Stomach (tissue), 9 donors: ENCODE results near the gene HPCA. TPM values are rescaled to one million over a fixed set of nuclear protein-coding genes. Genes with fewer than 3 reads are reported as not detected.

Experiments
- DNase-seq, 2 donors: peaks; one replicate each; pipeline versions ENCODE4 v3.0.0 to v3.0.0-alpha.2; 2013 to 2019
- H3K27ac ChIP-seq, 5 donors: fragments of 200-600 bp in 4 of 5; sonication (generic) in 4 of 5; one replicate each; pipeline ENCODE4 v1.5.1; 2013 to 2019; ENCODE audit warnings: mild to moderate bottlenecking in 1 of 5, moderate library complexity in 1 of 5
- H3K27me3 ChIP-seq, 3 donors: fragments of 200-600 bp; sonication (generic); one replicate each; pipeline ENCODE4 v1.5.1; 2017 to 2019; ENCODE audit warnings: mixed run types in 1 of 3
- H3K36me3 ChIP-seq, 4 donors: fragments of 200-600 bp; sonication (generic); 1 replicate in 3 of 4; 2 replicates in 1 of 4; pipeline ENCODE4 v1.5.1; 2016 to 2019
- H3K4me1 ChIP-seq, 4 donors: fragments of 200-600 bp; sonication (generic); one replicate each; pipeline ENCODE4 v1.5.1; 2016 to 2019
- H3K4me3 ChIP-seq, 4 donors: fragments of 200-600 bp; sonication (generic) in 3 of 4; one replicate each; pipeline ENCODE4 v1.5.1; 2016 to 2019; ENCODE audit warnings: mild to moderate bottlenecking in 1 of 4
- H3K9me3 ChIP-seq, 4 donors: fragments of 200-600 bp; sonication (generic); one replicate each; pipeline ENCODE4 v1.5.1; 2016 to 2019
- CTCF ChIP-seq, 7 experiments: fragments of 450-650 bp in 4 of 7; fragments of 200-600 bp in 3 of 7; sonication (generic) in 3 of 7; IDR thresholded peaks; one replicate each; pipeline ENCODE4 v1.5.1; 2016 to 2019; ENCODE audit warnings: antibody characterized with exemption in 7 of 7, control low read depth in 2 of 7, mild to moderate bottlenecking in 1 of 7
- EP300 ChIP-seq: sonication (generic); formaldehyde crosslinking; IDR thresholded peaks from one replicate; pipeline ENCODE4 v1.6.1; 2017; ENCODE audit warnings: antibody characterized with exemption
- POLR2A ChIP-seq, 4 donors: fragments of 450-650 bp; IDR thresholded peaks; one replicate each; pipeline ENCODE4 v1.6.1; 2016; ENCODE audit warnings: antibody characterized with exemption in 4 of 4, control low read depth in 2 of 4, mild to moderate bottlenecking in 1 of 4, moderate library complexity in 1 of 4
- POLR2AphosphoS5 ChIP-seq, 3 donors: sonication (generic); formaldehyde crosslinking; IDR thresholded peaks; one replicate each; pipeline ENCODE4 v1.6.1; 2016; ENCODE audit warnings: antibody characterized with exemption in 3 of 3
- WGBS, 5 donors: extraction: QIAGEN DNeasy Blood & Tissue Kit in 3 of 5; methylation state at CpG; one replicate each; pipeline versions ENCODE4 v1.1.5 to v1.1.7; 2013 to 2018; 5-methylcytosine and 5-hydroxymethylcytosine counted together
- intact Hi-C: fragments of 100-400 bp; cut with DNase I; formaldehyde crosslinking; loops from one replicate; pipeline ENCODE4 v1.15.1; 2023; ENCODE audit warnings: low total_unique reads
- polyA plus RNA-seq, 3 donors: library from polyadenylated mRNA; stranded (reverse); fragments of 200-250 nt; gene quantifications; one replicate each; pipeline ENCODE4 v1.2.3, GENCODE V29; 2013
- total RNA-seq, 5 donors: library from RNA; depleted of rRNA; stranded (reverse); fragments of >200 nt; gene quantifications; one replicate each; pipeline versions ENCODE4 v1.1.0 to v1.2.3, GENCODE V29; 2014 to 2016
- donor health status: healthy with polysubstance abuse.
- donor health status: Bipolar disorder and iron deficiency.
- donor health status: healthy.

HPCA gene
- total and polyA plus RNA-seq, 8 donors: 0.30 to 4.9 (median 0.75) TPM; not detected in 5

GRCh38 chr1:32888677-32889420, 2.6 kb downstream of the HPCA start:
- 89 to 92% (median 90%) methylated on average over 24 of the region's 24 CpGs for WGBS, 5 donors
- peaks cover 11 to 95% (median 49%) of the 10 kb centered on the region in 3 donors for H3K27me3 ChIP-seq
- no peak overlapping the region for H3K4me3 ChIP-seq
- no peaks in the 10 kb centered on the region for H3K9me3 ChIP-seq
- TF ChIP-seq POLR2AphosphoS5 (IDR thresholded peaks at IDR 0.05) (no peak), CTCF (IDR thresholded peaks at IDR 0.05) (no peak), EP300 (no peak), POLR2A (IDR thresholded peaks at IDR 0.05) (no peak)
- DNase-seq: peak in 1 of 2 donors; percentile 0
- H3K36me3 ChIP-seq: no peaks in the 10 kb centered on the region
- intact Hi-C loops: no loop called here
- H3K27ac ChIP-seq: no peak overlapping the region
- H3K4me1 ChIP-seq: peaks cover 19 to 31% (median 28%) of the 10 kb centered on the region in 4 donors

DNA sequence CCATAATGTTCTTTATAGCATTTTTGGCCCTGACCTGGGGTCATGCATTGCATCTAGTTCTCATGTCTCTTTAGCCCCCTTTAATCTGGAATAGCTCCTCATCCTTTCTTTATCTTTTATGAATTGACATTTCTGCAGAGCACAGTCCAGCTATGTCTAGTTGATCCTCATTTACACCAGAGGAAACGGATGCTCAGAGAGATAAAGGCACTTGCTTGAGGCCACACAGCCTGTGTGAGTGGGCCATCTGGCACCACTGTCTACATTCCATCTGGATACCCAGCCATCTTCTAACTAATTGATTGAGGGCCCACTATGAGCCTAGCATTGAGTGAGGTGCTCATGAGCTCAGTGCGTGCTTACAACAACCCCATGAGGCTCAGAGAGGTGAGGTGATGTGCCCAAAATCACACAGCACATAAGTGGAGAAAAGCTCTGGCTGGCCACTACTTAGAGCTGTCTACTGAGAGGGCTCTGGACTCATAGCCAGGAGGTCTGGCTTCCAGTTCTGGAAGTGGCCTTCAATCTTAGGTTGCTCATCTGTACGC, 3.5 kb downstream of the HPCA start:
- H3K36me3 ChIP-seq: peaks cover 0 to 2% (median under 1%) of the 10 kb centered on the region in 4 donors
- no peaks in the 10 kb centered on the region for H3K9me3 ChIP-seq
- H3K4me1 ChIP-seq: peaks cover 21 to 36% (median 33%) of the 10 kb centered on the region in 4 donors
- peaks cover 11 to 90% (median 45%) of the 10 kb centered on the region in 3 donors for H3K27me3 ChIP-seq
- H3K27ac ChIP-seq: no peak overlapping the region
- DNase-seq: no peak
- no peak for TF ChIP-seq POLR2A (IDR thresholded peaks at IDR 0.05)
- no peak for TF ChIP-seq POLR2AphosphoS5 (IDR thresholded peaks at IDR 0.05)
- no peak for TF ChIP-seq EP300
- TF ChIP-seq CTCF (IDR thresholded peaks at IDR 0.05): no peak
- no peak overlapping the region for H3K4me3 ChIP-seq
- intact Hi-C loops: no loop called here
- 80 to 91% (median 84%) methylated on average over 3 of the region's 3 CpGs for WGBS, 5 donors

DNA sequence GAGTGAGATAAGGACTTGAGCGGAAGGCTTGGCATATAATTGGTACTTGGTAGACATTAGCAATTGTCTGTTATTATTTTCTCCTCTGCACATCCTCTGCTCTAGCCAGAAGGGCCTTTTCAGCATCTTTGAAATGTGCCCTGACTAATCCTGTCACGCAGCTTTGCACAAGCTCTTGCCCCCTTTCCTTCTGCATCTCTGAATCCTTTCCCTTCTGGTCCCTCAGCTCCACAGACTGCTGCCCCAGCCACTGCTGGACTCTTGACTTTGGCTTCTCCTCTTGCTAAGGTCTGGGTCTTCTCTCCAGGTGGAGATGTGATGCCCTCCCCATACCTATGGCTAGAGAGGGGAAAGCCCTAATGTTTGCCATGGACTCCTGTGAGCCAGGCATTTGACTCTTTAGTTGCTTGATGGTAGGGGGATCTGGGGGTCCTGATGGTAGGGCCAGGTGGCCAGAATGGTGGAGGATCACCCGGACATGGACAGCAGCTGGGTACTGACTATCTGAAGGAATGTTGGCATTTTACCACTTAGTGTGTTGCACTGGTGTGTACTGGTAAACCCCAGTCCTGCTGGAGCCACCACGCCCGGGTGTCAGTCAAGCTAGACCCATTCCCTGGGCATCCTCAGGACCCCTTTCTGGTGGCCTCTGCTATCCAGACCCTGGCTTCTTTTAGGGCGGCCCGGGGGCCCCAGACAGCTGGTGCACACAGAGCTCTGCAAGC, 4.4 kb downstream of the HPCA start:
- intact Hi-C loops: no loop called here
- TF ChIP-seq POLR2AphosphoS5 (IDR thresholded peaks at IDR 0.05) (no peak), POLR2A (IDR thresholded peaks at IDR 0.05) (no peak), CTCF (IDR thresholded peaks at IDR 0.05) (no peak), EP300 (no peak)
- no peak overlapping the region for H3K27ac ChIP-seq
- peaks cover 21 to 32% (median 32%) of the 10 kb centered on the region in 4 donors for H3K4me1 ChIP-seq
- WGBS, 5 donors: 73 to 87% (median 83%) methylated on average over 7 of the region's 7 CpGs
- H3K4me3 ChIP-seq: no peak overlapping the region
- H3K9me3 ChIP-seq: no peaks in the 10 kb centered on the region
- peaks cover 0 to 11% (median 10%) of the 10 kb centered on the region in 4 donors for H3K36me3 ChIP-seq
- DNase-seq: peak in 1 of 2 donors; percentile 0
- peaks cover 11 to 82% (median 37%) of the 10 kb centered on the region in 3 donors for H3K27me3 ChIP-seq

- Histone ChIP-seq H3K36me3 (peaks cover 0 to 14% (median 14%) of the 10 kb centered on the region in 4 donors), H3K4me3 (no peak overlapping the region), H3K9me3 (no peaks in the 10 kb centered on the region), H3K4me1 (peaks cover 18 to 27% (median 27%) of the 10 kb centered on the region in 4 donors), H3K27ac (no peak overlapping the region), H3K27me3 (peaks cover 5 to 76% (median 32%) of the 10 kb centered on the region in 3 donors)
- 91 to 100% (median 98%) methylated on average over 1 of the region's 1 CpG for WGBS, 5 donors
- intact Hi-C loops: no loop called here
- peak in 1 of 2 donors; percentile 7 for DNase-seq
- TF ChIP-seq POLR2AphosphoS5 (IDR thresholded peaks at IDR 0.05): no peak
- TF ChIP-seq POLR2A (IDR thresholded peaks at IDR 0.05): no peak
- TF ChIP-seq CTCF (IDR thresholded peaks at IDR 0.05): no peak
- no peak for TF ChIP-seq EP300
These were observed 4.9 kb downstream of the HPCA start for GRCh38 chr1:32891241-32891570.
